Raji (cell line): Measurements from ENCODE around the gene SEMA4C.

ENCODE experiments used
- POLR2A ChIP-seq: IDR thresholded peaks from 2 replicates; pipeline ENCODE4 v1.6.1; 2011; ENCODE audit warnings: low read depth, low read length, control low read depth; ENCODE audit not compliant: insufficient read depth

SEMA4C gene

DNA sequence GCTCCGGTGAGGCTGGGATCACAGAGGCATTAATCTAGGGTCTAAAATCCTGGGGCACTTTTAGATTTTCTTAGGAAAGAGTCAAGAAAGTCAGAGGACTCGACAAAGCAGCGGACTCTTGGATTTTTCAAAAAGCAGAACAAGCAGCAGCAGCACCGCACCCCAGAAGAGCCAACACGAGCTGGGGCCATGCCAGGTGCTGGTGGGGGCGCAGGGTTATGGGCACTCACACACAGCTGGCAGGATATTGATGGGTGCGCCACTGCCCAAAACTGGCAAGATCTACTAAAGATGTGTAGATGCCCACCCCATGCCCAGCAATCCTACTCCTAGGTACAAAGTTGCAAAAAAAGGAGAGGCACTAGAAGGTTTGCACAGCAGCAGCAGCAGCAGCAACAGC lies 33.9 kb upstream of the SEMA4C start:
- no peak for TF ChIP-seq POLR2A

- no peak for TF ChIP-seq POLR2A
These were observed 33.4 kb upstream of the SEMA4C start for GRCh38 chr2:96903318-96903717.

- no peak for TF ChIP-seq POLR2A
These were observed 30.4 kb upstream of the SEMA4C start for GRCh38 chr2:96900237-96900636.

- no peak for TF ChIP-seq POLR2A
These were observed 29.5 kb upstream of the SEMA4C start for GRCh38 chr2:96899413-96899741.

GRCh38 chr2:96898641-96899412 lies 28.9 kb upstream of the SEMA4C start:
- TF ChIP-seq POLR2A = no peak

- no peak for TF ChIP-seq POLR2A
These were observed 28.2 kb upstream of the SEMA4C start for GRCh38 chr2:96898135-96898505.

DNA sequence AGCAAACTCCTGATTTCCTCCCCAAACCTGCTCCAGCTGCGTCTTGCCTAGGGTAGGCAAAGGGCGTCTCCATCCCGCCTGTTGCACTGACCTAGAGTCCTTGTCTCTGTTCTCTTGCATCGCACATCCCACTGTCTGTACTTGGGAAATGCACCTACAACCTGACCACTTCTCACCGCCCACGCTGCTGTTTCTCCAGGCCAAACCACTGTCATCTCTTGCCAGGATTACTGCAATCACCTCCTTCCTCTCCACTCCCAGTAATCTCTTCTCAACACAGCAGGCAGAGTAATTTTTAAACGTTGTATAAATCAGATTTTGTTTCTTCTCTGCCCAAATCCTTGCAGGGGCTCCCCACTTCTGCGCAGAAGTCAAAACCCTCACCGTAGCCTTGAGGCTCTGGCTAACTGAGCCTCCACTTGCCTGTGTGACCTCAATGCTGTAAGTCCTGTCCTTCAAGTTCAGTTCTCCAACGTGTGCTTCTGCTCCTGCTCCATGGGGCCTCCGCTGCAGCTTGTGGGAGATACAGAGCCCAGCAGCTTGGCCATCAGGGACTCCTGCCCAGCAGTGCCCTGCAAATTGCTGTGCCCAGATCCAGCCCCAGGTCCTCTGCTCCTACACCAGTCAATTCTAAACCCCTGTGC lies 27.7 kb upstream of the SEMA4C start:
- no peak for TF ChIP-seq POLR2A

DNA sequence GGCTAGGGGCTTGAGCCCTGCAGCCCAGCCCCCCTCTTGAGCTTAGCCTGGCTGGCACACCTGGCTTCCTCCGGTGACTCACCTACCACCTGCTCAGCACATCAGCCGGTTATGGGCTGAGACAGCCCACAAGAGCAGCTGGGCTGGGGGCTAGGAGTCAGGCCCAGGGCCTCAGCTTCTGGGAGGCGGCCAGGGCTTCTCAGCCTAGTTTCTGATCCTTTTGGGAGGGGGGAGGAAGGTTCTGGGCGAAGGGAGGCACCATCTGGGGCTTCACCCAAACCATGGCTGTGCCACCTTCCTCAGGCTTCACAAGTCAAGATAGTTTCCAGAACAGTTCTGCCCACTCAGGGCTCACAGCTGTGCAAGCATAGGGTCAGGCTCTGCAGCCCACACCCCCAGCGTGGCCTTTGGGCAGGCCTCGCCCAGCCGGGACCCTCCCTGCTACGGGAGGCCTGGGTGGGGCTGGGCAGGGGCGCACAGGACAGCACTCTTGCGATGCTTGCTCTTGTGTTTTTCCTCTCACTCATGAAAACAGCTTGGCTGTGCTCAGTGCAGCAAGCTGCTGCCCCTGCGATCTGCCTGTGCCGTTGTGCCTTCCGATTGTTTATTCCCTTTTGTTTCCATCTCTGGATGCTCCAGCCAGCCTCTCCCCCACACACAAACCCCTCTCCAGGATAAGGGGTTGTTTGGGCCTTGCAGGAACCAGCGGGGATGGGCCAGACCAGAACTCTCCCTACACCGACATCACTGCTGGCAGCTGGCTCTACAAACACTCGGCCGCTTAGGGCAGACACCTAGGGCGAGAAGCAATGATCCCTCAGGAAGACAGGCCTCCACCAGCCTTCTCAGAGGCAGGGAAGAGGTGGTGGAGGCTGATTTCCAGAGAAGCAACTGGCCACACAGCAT lies 26.1 kb upstream of the SEMA4C start:
- TF ChIP-seq POLR2A = no peak

DNA sequence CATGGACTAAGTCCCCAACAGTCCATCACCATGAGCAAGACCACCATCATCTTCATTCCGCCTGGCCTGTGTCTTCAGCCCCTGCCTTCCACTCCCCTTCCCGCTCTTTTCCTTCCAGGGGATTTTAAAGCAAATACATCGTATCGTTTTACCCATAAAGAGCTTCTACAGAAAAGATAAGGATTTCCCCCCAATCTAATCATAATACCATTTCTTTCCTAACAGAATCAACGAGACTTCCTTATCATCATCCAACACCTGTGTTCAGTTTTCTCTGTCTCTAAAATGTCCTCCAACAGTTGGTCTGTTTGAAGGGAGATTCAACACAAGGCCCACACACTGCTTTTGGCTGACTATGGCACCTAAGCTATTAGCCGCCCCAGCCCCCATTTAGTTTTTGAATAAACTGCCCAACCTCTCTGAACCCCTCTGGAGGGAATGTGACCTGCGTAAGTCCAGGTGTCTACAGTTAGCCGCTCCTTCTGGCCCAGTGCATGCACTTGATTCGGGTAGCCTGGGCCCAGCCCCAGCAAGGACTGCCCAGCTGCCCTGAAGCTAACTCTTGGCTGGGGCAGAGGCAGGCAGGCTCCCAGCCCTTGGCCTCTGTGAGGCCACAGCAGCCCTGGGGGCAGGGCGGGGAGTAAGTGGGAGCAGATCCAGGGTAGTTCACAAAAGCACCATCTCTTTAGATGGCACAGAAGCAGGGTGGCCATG lies 25.3 kb upstream of the SEMA4C start:
- TF ChIP-seq POLR2A = no peak

DNA sequence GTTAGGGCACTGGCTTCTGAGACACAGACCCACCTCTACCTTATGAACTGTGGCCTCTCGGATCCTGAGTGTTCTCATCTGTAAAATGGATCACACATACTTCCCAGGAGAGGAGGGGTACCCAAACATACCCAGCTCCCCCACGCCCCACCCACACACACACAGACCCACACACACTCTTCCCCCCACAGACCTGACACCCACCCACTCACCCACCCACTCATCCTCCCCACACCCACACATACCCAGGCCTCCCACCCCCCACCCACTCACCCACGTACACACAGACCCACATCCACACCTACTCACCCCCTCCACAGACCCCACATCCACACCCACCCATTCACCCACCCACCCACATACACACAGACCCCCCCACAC lies 24.3 kb upstream of the SEMA4C start:
- no peak for TF ChIP-seq POLR2A

DNA sequence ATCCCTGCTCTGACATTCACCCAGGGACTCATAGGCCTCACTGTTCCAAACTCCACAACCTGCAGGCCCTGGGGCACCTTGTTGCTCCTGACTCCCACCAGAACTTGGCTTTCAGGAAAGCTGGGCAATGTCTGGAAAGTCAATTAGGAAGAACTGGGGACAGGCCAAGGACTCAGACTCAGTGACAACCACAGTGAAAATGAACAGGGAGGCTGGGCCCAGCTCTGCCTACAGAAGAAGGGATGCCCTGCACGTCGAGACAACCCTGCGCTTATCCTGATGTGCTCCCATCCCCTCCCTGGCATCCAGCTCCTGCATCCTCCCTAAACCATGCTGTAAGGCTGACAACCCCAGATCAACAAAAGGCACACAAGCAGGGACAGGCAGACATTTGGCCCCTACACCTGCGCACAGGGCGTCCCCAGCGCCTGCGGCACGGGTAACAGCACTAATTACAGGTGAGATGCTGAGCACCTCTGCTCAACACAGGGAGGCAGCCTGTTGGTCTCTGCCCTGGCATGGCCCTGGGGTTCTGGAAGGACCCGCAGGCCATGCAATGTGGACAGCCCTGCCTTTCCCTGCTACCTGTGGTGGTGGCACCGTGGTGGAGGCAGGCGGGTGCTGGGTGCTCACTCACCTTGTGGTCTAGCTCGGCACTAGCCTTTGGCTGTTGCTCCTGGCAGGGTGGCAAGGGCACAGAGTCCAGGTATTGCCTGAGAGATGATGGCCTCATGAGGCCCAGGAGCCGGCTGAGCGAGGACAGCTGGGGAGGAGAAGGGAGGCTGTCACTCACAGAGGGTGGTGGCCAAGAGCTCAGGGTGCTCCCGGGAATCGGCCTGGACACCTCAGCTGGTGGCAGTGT lies 23.6 kb upstream of the SEMA4C start:
- no peak for TF ChIP-seq POLR2A

GRCh38 chr2:96891591-96892333 lies 21.9 kb upstream of the SEMA4C start:
- no peak for TF ChIP-seq POLR2A

DNA sequence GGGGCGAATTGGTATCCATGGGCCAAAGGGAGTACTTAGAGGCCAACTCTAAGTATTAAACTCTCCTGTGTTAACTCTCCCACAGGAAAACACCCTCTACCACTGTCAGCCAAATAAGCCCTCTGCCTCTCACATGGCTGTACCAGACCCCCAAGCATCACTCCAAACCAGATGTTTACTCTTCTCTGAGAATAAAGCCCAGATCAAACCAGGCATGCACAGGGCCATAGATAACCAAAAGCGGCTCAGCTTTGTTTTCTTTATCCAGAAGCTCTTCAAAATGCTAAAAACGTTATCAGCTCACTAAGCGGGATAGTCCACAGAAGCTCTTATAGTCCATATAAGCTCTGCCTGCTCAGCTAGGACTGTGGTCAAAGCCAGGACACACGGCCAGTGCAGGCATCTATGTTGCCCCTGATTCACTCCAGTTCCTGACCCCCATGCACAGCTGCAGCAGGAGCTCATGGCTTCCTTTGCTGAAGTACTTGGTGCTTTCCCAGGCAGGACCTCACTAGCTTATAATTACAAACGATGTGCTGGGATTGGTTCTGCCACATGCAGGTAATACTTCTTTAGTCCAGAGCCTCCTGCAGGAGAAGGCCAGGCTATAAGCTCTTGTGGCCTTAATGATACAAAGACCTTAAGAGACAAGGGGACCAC lies 21.0 kb upstream of the SEMA4C start:
- TF ChIP-seq POLR2A = no peak
